GM19397 (cell line): ENCODE data around the gene FANCC.

ENCODE experiments used
- ATAC-seq: cut with Tn5 transposase; IDR thresholded peaks from one replicate; pipeline ENCODE4 v1.9.1; 2021; ENCODE audit warnings: mild to moderate bottlenecking, moderate library complexity; ENCODE audit not compliant: unreplicated experiment

Gene FANCC

DNA sequence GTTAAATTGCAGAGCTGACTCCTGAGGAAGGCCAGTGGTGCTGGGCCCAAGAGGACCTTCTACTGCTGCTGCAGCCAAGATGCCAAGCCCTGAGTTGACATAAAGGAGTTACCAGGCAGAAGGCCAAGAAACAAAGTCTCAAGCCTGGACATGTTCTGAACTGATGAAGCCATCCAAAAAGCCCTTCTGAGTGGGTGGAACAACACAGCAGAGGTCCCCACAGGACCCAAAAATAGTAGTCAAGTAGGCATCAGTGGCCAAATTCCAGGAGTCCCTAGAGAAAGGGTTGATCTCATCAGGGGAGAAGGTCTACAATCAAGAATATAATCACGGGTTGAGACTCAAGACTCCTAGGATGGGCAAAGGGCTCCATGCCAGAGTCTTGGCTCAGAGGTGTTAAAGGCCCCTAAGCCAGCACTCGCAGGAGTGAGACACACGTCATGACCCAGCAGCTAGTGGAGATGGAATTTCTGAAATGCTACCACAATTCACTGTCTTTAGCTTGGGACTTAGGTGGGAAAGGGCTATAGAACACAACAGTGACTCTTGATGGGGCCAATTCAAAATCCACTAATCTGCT lies 119.7 kb downstream of the FANCC start:
- ATAC-seq, result no peak

DNA sequence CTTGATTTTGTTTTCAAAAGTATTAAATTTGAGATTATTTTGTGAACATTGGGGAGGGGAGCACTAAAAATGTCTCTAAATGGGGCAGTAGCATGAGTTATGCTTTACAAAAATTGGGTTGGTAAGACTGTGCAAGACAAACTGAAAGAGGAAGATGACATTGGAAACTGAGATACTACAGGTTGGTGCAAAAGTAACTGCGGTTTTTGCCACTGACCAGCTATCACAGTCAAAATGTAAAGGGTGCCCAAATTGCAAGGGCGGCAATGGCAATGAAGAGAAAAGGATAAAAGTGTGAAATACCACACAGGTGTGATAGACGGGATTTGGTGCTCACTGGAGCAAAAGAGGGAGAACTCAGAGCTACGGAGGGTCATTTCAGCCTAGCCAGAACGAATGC lies 124.0 kb downstream of the FANCC start:
- no peak for ATAC-seq

- no peak for ATAC-seq
These were observed 124.4 kb downstream of the FANCC start for GRCh38 chr9:95193067-95193466.

DNA sequence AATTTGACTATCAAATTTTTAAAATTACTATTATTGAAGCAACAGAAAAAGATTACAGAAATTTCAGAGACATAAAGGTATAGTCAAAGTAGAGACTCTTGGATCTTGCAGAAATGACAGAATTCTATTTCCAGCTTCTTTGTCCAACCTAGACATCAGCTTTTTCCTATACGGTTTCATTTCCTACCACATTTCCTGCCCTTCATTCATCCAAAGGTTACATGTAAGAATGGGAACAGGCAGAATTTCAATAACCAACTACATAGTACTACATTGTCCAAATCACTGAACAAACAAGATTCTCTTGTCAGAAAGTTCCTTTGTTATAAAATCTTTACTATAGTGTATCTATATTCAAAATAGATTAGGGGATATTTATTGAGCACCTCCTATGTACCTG lies 124.9 kb downstream of the FANCC start:
- no peak for ATAC-seq

DNA sequence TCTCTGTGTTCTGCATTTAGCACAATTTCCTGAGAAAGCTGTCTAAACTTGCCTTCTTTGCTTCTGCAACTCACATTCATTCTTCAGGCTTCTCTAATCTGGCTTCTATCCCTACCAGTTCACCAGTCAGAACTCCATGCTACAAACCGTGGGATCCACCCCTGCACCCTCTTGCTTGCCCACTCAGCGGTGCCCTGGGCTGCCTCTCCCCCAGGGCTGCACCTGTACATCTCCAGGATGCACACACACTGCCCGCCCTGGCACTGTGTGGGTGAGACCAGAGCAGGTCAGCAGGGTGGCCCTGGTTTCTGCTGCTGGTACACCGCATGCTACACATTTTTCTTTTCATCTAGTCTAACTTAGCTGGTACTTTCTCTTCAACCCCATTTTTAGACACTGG lies 127.1 kb downstream of the FANCC start:
- ATAC-seq, result no peak

DNA sequence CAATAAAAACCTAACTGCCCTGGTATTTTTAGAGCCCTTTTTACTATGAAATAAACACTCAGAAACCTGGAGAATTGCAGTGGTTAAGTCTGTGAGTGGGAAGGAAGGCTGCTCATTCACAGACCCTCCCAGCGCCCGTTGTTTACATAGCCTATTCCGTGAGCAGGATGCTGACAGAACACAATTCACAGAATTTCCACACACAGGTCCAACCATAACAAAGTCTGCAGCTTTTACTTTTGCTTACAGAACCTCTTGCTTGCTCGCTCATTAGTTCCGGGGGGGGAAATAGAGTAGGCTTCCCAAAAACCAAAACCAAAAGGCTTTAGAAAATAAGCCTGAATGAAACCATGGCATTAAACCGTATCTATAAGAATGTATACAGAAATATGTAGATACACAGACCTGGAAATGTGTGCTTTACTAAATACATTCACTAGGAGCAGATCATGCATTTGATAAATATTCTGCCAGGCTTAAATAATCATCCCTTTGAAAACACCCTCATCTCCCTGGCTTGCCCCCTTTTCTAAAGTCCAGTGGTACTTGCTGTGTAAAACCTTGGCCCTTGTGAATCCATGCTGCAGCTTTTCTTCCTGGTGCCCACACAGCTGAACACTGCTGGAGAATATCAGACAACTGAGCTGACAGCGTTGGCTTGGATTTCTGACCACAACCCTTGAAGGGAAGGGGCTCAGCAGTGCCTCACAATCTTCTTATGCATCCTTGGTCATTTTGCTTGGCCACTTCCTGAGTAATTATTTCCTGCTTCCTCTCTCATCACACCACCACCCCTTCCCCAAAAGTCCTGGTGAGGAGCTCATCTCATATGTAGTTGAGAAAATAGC lies 128.0 kb downstream of the FANCC start:
- no peak for ATAC-seq

- no peak for ATAC-seq
These were observed 129.1 kb downstream of the FANCC start for GRCh38 chr9:95188459-95188858.

DNA sequence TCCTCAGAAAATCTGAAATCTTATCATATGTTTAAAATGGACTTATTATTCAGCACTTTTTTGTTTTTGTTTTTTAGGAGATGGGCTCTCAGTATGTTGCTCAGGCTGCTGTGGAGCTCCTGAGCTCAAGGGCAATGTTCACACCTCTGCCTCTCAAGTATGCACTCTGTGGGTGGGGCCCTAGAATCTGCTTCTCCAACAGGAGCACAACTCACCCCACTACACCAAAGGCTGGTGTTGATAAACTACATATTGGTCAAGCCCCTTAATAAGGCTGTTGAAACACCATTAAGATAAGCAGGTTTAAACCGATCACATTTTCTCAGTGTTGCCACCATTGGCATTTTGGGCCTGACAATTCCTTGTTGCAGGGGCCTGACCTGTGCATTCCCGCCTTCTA lies 131.6 kb downstream of the FANCC start:
- no peak for ATAC-seq

- no peak for ATAC-seq
These were observed 134.5 kb downstream of the FANCC start for GRCh38 chr9:95182854-95183563.

GRCh38 chr9:95181835-95182234 lies 135.7 kb downstream of the FANCC start:
- no peak for ATAC-seq

- no peak for ATAC-seq
These were observed 136.2 kb downstream of the FANCC start for GRCh38 chr9:95181226-95181818.

DNA sequence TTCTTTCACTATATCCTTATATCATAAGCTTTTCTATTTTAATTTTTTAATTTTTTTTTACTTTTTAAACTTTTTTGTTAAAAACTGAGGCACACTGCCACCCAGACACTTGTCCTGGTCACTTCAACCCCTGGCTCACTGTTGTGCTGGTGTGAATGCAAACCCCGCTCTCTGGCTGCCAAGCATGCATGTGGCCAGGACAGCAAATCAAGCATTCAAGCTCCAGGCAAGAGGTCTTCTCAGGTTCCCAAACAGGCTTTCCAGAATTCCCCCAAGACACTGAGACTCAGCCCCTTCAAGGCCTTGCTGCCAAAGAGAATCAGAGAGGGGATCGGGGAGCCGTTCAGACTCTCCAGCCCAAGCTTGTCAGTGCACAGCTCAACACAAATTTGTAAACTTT lies 139.9 kb downstream of the FANCC start:
- ATAC-seq, result no peak

- ATAC-seq, result no peak
These were observed 140.7 kb downstream of the FANCC start for GRCh38 chr9:95176755-95177319.

GRCh38 chr9:95175523-95175922 lies 142.0 kb downstream of the FANCC start:
- ATAC-seq, result no peak

DNA sequence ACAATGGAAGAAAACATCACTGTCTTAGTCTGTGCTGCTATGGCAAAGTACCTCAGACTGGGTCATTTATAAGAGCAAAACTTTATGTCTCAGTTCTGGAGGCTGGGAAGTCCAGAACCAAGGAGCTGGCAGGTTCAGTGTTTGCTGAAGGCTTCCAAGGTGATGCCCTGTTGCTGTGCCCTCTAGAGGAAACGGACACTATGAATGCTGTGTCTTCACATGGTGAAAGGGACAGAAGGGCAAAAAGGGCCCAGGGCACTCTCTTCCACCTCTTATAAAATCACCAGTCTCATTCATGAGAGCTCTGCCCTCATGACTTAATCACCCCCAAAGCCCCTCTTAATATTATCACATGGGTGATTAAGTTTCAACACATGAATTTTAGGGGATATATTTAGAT lies 143.5 kb downstream of the FANCC start:
- ATAC-seq, result no peak

DNA sequence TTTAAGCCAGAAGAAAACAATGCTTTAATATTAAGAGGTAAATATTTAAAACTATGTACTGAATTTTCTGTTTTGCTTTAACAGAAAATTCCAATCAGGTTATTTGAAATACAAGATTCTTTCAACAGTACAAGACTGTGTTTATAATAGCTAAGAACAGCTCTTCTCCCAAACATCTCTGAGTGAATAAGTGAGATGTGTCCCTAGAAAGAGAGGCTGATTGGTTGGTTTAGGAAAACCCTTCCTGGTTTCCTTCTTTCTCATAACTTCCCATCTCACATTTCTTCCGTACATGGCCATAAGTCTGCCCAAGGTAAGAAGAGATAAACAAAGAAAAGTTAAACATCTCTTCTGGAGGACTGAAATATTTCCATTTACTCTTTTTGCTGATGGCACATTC lies 145.9 kb downstream of the FANCC start:
- no peak for ATAC-seq

- ATAC-seq, result no peak
These were observed 146.5 kb downstream of the FANCC start for GRCh38 chr9:95171001-95171400.

DNA sequence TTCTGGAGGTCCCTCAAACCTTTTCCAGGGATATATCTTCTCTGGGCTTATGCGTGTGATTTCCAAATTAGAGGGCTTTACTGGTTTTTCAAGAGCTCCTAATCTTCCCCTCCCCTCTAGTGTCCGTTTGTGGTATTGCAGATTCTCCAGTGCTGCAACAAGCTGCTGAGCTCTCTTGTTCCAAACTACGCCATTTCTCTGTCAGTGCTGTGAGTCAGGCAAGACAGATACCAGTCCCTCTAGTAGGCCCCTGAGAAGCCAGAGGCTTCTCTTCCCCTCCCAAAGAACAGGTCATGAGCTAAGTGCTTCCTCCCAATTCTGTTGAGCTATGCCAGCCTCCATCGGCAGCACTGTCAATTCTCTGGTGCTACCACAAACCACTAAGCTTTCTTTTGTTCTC lies 149.5 kb downstream of the FANCC start:
- no peak for ATAC-seq

DNA sequence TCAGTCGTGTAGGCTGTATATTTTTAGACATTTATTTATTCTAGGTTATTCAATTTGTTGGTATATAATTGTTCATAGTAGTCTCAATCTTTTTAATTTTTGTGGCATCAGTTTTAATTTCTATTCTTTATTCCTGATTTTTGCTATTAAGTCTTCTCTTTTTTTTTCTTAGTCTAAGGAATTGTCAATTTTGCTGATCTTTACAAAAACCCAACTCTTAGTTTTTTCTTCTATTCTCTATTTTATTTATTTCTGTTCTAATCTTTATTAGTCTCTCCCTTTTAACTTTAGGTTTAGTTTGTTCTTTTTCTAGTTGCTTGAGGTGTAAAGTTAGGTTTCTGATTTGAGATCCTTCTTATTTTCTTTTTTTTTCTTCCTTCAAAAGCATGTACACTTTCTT lies 152.5 kb downstream of the FANCC start:
- no peak for ATAC-seq

GRCh38 chr9:95157481-95158151 lies 159.9 kb downstream of the FANCC start:
- ATAC-seq, result peak; percentile 63

DNA sequence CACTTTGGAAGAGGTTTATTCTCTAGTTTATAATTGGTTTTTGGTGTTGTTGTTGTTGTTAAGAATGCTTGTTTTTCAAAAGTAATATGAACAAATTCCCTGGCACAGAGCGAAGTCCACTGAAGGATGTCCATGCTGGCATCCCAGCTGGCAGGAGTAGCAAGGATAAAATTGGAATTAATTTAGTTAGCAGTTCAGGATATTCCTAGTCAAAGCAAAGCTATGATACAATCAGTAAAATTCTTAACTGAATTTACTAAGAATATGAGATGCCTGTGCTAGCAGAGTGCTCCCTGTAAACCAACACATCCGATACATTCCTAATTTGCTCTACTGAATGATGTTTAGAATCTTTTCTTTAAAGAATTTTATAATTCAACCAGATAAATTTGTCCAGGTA lies 161.4 kb downstream of the FANCC start:
- ATAC-seq, result no peak
